Stomach (tissue), 9 donors: ENCODE data around the gene TK2. TPM values are rescaled to one million over a fixed set of nuclear protein-coding genes. Genes with fewer than 3 reads are reported as not detected.

Source experiments
- DNase-seq, 2 donors: peaks; one replicate each; pipeline versions ENCODE4 v3.0.0 to v3.0.0-alpha.2; 2013 to 2019
- H3K27ac ChIP-seq, 5 donors: fragments of 200-600 bp in 4 of 5; sonication (generic) in 4 of 5; one replicate each; pipeline ENCODE4 v1.5.1; 2013 to 2019; ENCODE audit warnings: mild to moderate bottlenecking in 1 of 5, moderate library complexity in 1 of 5
- H3K27me3 ChIP-seq, 3 donors: fragments of 200-600 bp; sonication (generic); one replicate each; pipeline ENCODE4 v1.5.1; 2017 to 2019; ENCODE audit warnings: mixed run types in 1 of 3
- H3K36me3 ChIP-seq, 4 donors: fragments of 200-600 bp; sonication (generic); 1 replicate in 3 of 4; 2 replicates in 1 of 4; pipeline ENCODE4 v1.5.1; 2016 to 2019
- H3K4me1 ChIP-seq, 4 donors: fragments of 200-600 bp; sonication (generic); one replicate each; pipeline ENCODE4 v1.5.1; 2016 to 2019
- H3K4me3 ChIP-seq, 4 donors: fragments of 200-600 bp; sonication (generic) in 3 of 4; one replicate each; pipeline ENCODE4 v1.5.1; 2016 to 2019; ENCODE audit warnings: mild to moderate bottlenecking in 1 of 4
- H3K9me3 ChIP-seq, 4 donors: fragments of 200-600 bp; sonication (generic); one replicate each; pipeline ENCODE4 v1.5.1; 2016 to 2019
- EP300 ChIP-seq: sonication (generic); formaldehyde crosslinking; IDR thresholded peaks from one replicate; pipeline ENCODE4 v1.6.1; 2017; ENCODE audit warnings: antibody characterized with exemption
- POLR2A ChIP-seq, 4 donors: fragments of 450-650 bp; IDR thresholded peaks; one replicate each; pipeline ENCODE4 v1.6.1; 2016; ENCODE audit warnings: antibody characterized with exemption in 4 of 4, control low read depth in 2 of 4, mild to moderate bottlenecking in 1 of 4, moderate library complexity in 1 of 4
- POLR2AphosphoS5 ChIP-seq, 3 donors: sonication (generic); formaldehyde crosslinking; IDR thresholded peaks; one replicate each; pipeline ENCODE4 v1.6.1; 2016; ENCODE audit warnings: antibody characterized with exemption in 3 of 3
- WGBS, 5 donors: extraction: QIAGEN DNeasy Blood & Tissue Kit in 3 of 5; methylation state at CpG; one replicate each; pipeline versions ENCODE4 v1.1.5 to v1.1.7; 2013 to 2018; 5-methylcytosine and 5-hydroxymethylcytosine counted together
- intact Hi-C: fragments of 100-400 bp; cut with DNase I; formaldehyde crosslinking; loops from one replicate; pipeline ENCODE4 v1.15.1; 2023; ENCODE audit warnings: low total_unique reads
- polyA plus RNA-seq, 3 donors: library from polyadenylated mRNA; stranded (reverse); fragments of 200-250 nt; gene quantifications; one replicate each; pipeline ENCODE4 v1.2.3, GENCODE V29; 2013
- total RNA-seq, 5 donors: library from RNA; depleted of rRNA; stranded (reverse); fragments of >200 nt; gene quantifications; one replicate each; pipeline versions ENCODE4 v1.1.0 to v1.2.3, GENCODE V29; 2014 to 2016
- TF ChIP-seq, protein P1 (sequence below), 7 experiments: fragments of 450-650 bp in 4 of 7; fragments of 200-600 bp in 3 of 7; sonication (generic) in 3 of 7; IDR thresholded peaks; one replicate each; pipeline ENCODE4 v1.5.1; 2016 to 2019; ENCODE audit warnings: antibody characterized with exemption in 7 of 7, control low read depth in 2 of 7, mild to moderate bottlenecking in 1 of 7
- donor health status: healthy with polysubstance abuse.
- donor health status: Bipolar disorder and iron deficiency.
- donor health status: healthy.

Gene TK2
- total and polyA plus RNA-seq, 8 donors = 9.8 to 25.0 (median 14.9) TPM

DNA sequence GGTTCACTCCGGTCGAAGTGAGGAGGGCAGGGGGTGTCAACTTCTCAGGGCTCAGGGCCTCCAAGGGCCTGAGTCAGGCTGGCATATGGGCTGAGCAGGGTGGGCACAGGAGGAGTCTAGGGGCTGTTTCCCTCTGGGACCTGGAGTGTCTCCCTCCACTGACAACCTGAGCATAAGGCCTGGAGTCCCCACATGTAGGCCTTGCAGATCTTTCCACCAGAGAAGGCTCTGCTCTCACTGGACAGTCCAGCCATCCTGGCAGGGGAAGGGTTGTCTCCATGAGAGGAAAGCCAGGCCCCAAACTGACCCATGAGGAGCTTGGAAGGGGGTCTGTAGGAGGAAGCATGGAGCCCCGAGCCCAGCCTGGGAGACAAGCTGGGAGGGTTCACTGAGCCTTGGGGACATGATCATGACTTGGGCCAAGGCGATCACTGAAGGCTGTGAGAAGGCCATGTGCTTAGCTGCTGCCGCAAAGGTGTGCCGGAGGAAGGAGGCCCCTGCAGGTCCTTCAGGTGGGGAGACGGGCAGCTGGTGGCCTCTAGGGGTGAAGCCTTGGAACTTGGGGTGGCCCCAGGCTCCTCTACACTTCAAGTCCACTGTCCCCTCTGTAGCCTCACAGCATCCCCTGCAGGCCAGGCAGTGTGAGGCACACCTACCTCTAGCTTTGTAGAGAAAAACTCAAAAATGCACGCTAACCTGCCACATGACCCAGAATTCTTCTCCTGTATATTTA is 39.2 kb upstream of the TK2 start:
- no peak overlapping the region for H3K27ac ChIP-seq
- H3K36me3 ChIP-seq = peaks cover 0 to 10% (median 4%) of the 10 kb centered on the region in 4 donors
- H3K27me3 ChIP-seq = no peaks in the 10 kb centered on the region
- peak; percentile 45 to 55 for DNase-seq
- intact Hi-C loops = no loop called here
- peaks cover 0 to 11% (median 0%) of the 10 kb centered on the region in 4 donors for H3K4me1 ChIP-seq
- no peak overlapping the region for H3K4me3 ChIP-seq
- WGBS, 5 donors = 88 to 98% (median 92%) methylated on average over 7 to 8 of the region's 8 CpGs
- no peak for TF ChIP-seq POLR2A (IDR thresholded peaks at IDR 0.05)
- no peak for TF ChIP-seq EP300
- TF ChIP-seq POLR2AphosphoS5 (IDR thresholded peaks at IDR 0.05) = no peak
- TF ChIP-seq, protein P1, sequence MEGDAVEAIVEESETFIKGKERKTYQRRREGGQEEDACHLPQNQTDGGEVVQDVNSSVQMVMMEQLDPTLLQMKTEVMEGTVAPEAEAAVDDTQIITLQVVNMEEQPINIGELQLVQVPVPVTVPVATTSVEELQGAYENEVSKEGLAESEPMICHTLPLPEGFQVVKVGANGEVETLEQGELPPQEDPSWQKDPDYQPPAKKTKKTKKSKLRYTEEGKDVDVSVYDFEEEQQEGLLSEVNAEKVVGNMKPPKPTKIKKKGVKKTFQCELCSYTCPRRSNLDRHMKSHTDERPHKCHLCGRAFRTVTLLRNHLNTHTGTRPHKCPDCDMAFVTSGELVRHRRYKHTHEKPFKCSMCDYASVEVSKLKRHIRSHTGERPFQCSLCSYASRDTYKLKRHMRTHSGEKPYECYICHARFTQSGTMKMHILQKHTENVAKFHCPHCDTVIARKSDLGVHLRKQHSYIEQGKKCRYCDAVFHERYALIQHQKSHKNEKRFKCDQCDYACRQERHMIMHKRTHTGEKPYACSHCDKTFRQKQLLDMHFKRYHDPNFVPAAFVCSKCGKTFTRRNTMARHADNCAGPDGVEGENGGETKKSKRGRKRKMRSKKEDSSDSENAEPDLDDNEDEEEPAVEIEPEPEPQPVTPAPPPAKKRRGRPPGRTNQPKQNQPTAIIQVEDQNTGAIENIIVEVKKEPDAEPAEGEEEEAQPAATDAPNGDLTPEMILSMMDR (IDR thresholded peaks at IDR 0.05) = peak in 2 of 7 experiments; percentile 37 to 39
- peaks cover 0 to 4% (median 0%) of the 10 kb centered on the region in 4 donors for H3K9me3 ChIP-seq

DNA sequence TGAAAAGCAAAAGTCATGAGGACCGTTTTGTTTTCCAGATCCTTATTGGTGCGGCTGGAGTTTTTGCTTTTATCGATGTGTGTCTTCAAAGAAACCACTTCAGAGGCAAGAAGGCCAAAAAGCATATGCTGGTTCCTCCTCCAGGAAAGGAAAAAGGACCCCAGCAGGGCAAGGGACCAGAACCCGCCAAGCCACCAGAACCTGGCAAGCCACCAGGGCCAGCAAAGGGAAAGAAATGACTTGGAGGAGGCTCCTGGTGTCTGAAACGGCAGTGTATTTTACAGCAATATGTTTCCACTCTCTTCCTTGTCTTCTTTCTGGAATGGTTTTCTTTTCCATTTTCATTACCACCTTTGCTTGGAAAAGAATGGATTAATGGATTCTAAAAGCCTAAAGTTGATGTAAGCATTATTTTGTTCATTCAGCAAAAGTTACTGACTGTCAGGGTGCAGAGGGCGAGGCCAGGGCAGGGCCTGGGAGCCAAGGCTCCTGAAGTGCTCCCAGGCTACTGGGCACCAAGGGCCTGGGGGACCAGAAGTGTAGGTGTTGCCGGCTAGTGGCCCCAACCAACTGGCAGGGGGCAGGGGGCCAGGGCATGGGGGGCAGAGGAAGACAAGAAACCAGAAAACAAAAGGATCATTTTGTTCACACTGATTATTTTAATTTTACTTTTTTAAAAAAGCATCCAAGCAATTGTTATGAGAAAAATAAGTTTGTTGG is 38.1 kb upstream of the TK2 start:
- DNase-seq = no peak
- intact Hi-C loops = no loop called here
- no peaks in the 10 kb centered on the region for H3K9me3 ChIP-seq
- H3K36me3 ChIP-seq = peaks cover 0 to 10% (median 4%) of the 10 kb centered on the region in 4 donors
- WGBS, 5 donors = 66 to 83% (median 74%) methylated on average over 7 of the region's 7 CpGs
- no peak for TF ChIP-seq POLR2A (IDR thresholded peaks at IDR 0.05)
- no peak for TF ChIP-seq EP300
- peak overlapping the region in 1 of 4 donors; percentile 7 for H3K4me3 ChIP-seq
- H3K4me1 ChIP-seq = peaks cover 0 to 11% (median 0%) of the 10 kb centered on the region in 4 donors
- H3K27me3 ChIP-seq = no peaks in the 10 kb centered on the region
- no peak overlapping the region for H3K27ac ChIP-seq

DNA sequence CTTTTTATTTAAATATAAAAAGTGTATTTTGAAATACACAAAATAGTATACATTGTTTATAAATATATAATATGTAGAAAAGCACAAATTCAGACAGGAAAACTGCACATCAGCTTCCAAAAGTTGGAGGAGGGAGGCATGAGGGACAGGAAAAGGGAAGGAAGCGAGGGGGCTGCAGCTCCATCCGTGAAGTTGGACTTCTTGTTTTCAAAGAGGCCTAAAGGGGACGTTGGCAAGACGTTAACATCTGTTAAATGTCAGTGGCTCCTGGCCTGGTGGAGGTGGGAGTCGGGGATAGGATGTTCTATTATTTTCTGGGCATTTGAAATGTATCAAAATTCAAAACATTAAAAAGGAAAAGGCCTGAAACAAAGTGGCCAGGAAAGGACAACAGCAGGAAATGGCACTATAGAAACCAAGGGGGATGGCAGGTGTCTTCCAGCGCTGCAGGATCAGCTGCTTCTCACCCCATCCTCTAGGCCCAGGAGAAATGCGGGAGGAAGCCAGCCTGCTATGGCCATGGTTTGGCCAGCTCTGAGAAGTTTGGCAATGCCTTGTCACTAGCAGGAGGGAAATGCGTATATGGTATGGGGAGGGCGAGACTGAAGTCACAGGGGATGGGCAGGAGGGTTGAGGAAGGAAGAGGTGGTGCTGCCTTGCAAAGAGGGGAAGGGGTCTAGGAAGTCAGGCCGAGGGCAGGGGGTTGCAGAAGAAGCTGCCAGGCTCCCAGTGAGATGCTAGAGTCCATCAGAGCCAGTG is 35.7 kb upstream of the TK2 start:
- TF ChIP-seq, protein P1 (IDR thresholded peaks at IDR 0.05) = no peak
- TF ChIP-seq POLR2A (IDR thresholded peaks at IDR 0.05) (no peak), POLR2AphosphoS5 (IDR thresholded peaks at IDR 0.05) (no peak), EP300 (no peak)

DNA sequence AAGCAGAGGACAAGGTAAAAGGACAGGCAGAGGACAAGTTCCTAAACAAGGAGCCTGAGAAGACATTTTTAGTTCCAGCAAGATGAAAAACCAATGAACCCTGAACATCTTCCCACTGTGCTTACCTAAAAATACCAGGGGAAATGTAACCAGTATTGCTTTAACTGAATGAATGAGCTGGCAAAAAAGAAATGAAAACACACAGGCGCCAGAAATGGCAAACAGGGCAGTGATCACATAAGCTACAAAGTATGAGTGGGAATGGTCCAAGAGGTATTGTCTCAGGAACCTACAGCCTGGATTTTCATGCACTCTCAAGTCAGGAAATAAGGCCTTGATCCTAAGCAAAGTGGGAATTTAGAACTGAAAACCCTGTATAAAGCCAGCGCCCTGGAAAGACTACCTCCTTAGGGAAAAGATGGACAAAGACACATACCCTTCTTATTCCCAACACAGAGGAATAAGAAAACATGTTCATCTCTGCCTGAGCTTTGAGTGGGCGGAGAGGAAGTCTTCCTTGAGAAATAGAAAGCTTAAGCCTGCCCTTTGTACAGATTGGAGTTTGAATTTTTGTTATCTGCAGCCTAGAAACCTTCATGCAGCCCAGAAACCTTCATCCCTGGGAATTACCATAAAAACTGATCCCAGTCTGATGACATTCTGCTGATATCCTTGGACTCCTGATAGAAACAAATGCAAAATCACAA is 31.5 kb upstream of the TK2 start:
- peaks cover 0 to 24% (median 7%) of the 10 kb centered on the region in 3 donors for H3K27me3 ChIP-seq
- H3K4me1 ChIP-seq = peaks cover 0 to 24% (median 9%) of the 10 kb centered on the region in 4 donors
- intact Hi-C loops = no loop called here
- TF ChIP-seq, protein P1 (IDR thresholded peaks at IDR 0.05) = no peak
- no peak for TF ChIP-seq EP300
- TF ChIP-seq POLR2A (IDR thresholded peaks at IDR 0.05) = no peak
- TF ChIP-seq POLR2AphosphoS5 (IDR thresholded peaks at IDR 0.05) = no peak
- H3K4me3 ChIP-seq = no peak overlapping the region
- H3K36me3 ChIP-seq = peaks cover 0 to 5% (median 0%) of the 10 kb centered on the region in 4 donors
- H3K27ac ChIP-seq = no peak overlapping the region
- no peak for DNase-seq
- WGBS, 5 donors = 49 to 95% (median 87%) methylated on average over 3 of the region's 3 CpGs
- no peaks in the 10 kb centered on the region for H3K9me3 ChIP-seq

More for the DNA sequence above, 35.7 kb upstream of the TK2 start:
- peaks cover 0 to 11% (median 0%) of the 10 kb centered on the region in 4 donors for H3K4me1 ChIP-seq
- H3K9me3 ChIP-seq = no peaks in the 10 kb centered on the region
- no peak for DNase-seq
- no peak overlapping the region for H3K4me3 ChIP-seq
- peaks cover 0 to 10% (median 4%) of the 10 kb centered on the region in 4 donors for H3K36me3 ChIP-seq
- intact Hi-C loops = no loop called here
- no peaks in the 10 kb centered on the region for H3K27me3 ChIP-seq
- WGBS, 5 donors = 61 to 81% (median 77%) methylated on average over 10 of the region's 10 CpGs
- H3K27ac ChIP-seq = peak overlapping the region in 1 of 5 donors; percentile 37
